ENCODE data around the gene SERPINA5.
"Not testable (repeated sequence)": the region's sequence is repeated elsewhere in the genome, so short reads cannot be mapped to it uniquely, and the experiment has no call there.

SERPINA5 gene

DNA sequence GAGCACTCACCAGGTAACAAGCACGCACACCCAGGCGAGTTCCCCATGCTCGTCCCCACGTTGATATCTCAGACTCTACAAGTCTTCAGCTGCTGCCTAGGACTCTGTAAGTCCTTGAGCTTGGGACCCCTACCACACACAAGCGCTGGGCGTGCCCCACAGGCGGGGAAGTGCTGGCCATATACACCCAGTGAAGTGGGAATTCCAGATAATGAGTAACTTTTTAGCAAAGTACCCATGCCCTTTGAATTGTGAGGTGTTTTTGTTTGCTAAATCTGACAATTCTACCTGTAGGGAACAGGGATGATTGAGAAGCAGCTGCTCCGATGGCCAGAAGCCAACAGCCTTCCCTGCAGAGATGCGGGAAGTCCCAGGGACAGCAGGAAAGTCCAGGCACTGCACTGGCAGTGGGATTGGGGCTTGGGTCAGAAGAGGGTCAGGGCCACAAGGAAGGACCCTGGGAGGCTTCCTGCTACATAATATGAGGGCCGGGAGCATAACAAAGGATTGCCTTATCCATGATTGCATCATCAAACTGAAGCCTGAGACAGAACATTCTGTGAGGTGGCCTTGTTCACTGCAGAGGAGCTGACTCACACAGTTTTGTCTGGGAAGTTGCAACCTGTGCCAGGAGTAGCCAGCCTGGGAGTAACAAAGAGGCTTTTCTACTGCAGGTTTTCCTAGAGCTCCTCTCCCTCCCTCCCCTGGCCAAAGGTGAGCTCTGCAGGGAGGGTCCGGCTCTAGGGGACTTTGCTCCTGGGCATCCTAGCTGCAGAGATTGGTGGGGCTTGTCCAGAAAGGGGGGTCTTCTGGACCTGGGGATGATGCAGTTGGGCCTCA lies 17.8 kb downstream of the SERPINA5 start:
- DNase-seq (ENCODE audit: low spot score) = peak; percentile 23

DNA sequence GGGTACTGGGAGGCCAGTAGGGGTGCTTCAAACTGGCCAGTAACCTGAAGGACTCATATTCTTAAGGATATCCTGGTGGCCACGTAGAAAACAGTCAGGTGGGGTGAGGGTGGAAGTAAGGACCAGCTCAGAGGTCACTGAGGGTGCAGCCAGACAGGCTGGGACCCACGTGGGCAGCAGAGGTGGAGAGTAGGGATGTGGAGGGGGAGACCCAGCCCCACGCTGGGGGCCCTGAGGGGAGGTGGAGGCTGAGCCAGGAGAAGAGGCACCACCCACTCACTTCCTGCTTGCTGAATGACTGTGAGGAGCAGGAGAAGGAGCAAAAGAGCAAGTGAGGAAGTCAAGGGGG lies 18.4 kb downstream of the SERPINA5 start:
- no peak for DNase-seq (ENCODE audit: low spot score)

DNA sequence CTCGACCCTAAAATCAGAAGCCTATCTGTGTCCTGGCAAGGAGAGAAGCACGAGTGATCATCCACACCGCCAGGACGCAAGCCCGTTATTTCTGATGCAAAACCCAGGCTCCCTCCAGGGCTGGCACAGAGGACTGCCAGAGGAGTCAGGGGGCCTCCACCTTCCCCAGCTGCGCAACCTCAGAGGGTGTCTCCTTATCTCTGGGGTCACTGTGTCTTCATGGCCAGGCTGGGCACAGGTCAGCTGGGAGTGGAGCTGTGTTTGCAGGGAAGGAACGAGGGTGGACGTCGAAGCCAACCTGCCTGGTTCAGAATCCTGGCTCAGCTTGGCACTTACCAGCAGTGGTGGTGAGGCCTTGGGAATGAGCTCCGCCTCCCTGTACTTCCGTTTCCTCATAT lies 18.9 kb downstream of the SERPINA5 start:
- no peak for DNase-seq (ENCODE audit: low spot score)

DNA sequence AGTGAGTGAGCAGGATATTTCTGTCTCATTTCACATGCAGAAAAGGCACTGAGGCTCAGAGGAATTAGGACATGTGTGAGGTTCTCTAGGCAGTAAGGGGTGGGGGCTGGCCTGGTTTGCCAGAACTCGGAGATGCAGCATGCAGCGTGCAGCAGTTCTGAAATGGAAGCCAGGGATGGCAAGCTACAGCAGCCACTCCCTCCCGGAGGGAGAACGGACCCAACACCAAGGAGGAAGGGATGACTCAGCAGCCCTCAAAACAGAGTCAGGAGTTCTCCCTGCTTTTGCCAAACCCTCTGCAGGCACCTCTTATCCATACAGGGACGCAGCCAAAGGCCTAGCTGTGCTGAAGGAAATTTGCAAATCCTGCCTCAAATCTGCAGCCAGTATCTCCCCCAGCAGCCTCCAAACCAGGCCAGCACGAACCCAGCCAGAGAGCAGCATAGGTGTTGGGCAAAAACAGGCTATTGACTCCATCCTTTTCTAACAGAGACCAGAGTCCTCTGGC lies 20.7 kb downstream of the SERPINA5 start:
- DNase-seq (ENCODE audit: low spot score) = no peak

DNA sequence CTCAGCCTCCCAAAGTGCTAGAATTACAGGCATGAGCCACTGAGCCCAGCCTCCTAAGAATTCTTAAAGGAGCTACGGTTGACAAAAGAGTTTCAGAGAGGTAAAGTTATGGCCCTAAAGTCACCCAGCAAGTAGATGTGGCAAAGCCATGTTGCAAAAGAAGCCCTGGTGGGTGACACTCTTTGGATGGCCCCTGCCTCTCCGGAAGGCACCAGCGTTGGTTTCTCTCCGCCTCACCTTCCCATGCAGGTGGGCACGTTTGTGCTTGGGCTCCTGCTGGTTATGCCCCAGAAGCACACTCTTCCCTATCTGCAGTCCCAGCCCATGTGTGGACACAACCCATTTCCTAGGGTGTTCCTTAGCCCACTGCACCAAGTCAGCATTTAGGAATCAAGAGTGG lies 21.5 kb downstream of the SERPINA5 start:
- DNase-seq (ENCODE audit: low spot score) = no peak

DNA sequence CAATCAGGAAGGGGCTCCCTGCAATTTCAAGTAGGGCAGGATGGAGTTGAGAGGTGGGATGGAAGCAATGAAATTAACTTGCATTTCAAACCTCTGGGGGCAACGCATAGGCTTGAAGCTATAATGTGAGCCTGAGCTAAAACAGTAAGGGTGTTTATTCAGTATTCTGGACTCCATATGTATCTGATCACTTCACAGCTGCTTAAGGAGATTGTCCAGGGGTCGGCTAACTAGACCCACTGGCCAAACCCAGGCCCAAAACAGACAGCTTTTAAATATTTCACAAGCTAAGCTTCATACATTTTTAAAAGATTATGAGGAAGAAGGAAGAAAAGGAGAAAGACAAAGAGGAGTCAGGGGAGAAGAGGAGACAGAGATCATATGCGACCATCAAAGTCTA lies 24.1 kb downstream of the SERPINA5 start:
- no peak for DNase-seq (ENCODE audit: low spot score)

DNA sequence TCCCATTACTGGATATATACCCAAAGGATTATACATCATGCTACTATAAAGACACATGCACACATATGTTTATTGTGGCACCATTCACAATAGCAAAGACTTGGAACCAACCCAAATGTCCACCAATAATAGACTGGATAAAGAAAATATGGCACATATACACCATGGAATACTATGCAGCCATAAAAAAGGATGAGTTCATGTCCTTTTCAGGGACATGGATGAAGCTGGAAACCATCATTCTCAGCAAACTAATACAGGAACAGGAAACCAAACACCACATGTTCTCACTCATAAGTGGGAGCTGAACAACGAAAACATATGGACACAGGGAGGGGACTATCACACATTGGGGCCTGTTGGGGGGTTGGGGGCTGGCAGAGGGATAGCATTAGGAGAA lies 27.7 kb downstream of the SERPINA5 start:
- DNase-seq (ENCODE audit: low spot score) = not testable (repeated sequence)

DNA sequence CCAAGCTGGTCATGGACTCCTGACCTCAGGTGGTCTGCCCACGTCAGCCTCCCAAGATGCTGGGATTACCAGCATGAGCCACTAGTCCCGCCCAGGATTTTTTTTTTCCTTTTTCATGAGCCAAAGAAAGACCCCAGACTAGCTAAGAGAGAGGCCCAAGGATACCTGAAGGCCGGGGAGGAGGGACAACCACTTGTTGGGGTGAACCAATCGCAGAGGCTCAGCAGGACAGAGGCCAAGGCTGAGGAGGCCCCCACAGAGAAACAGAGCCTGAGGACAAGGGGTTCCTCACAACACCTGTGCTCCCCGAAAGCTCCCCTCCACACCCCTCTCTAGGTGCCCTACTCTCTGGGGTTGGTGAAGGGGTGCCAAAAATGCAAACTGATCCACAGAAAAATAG lies 30.0 kb downstream of the SERPINA5 start:
- DNase-seq (ENCODE audit: low spot score) = no peak

DNA sequence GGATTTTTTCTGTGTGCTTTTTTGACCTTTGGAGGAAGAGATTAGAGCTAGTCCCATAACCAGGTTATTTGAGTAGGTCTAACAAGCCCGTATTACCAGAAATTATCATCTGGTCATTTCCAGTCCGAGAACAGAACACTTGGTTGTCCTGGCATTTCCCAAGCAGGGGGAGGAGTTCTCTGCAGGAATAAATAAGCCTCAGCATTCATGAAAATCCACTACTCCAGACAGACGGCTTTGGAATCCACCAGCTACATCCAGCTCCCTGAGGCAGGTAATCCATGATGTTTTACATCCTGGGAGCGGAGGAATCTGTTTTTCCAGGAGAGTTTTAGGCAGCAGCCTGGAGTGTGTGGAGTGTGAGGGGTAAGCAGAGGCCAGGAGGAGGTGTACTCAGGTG lies 30.9 kb downstream of the SERPINA5 start, which contains the start of gene SERPINA3:
Gene SERPINA3 (plus strand): TSS at position 218 of the 400 bp plus-strand sequence. CDS start 2,051 bp downstream, outside the sequence.
- no peak for DNase-seq (ENCODE audit: low spot score)

DNA sequence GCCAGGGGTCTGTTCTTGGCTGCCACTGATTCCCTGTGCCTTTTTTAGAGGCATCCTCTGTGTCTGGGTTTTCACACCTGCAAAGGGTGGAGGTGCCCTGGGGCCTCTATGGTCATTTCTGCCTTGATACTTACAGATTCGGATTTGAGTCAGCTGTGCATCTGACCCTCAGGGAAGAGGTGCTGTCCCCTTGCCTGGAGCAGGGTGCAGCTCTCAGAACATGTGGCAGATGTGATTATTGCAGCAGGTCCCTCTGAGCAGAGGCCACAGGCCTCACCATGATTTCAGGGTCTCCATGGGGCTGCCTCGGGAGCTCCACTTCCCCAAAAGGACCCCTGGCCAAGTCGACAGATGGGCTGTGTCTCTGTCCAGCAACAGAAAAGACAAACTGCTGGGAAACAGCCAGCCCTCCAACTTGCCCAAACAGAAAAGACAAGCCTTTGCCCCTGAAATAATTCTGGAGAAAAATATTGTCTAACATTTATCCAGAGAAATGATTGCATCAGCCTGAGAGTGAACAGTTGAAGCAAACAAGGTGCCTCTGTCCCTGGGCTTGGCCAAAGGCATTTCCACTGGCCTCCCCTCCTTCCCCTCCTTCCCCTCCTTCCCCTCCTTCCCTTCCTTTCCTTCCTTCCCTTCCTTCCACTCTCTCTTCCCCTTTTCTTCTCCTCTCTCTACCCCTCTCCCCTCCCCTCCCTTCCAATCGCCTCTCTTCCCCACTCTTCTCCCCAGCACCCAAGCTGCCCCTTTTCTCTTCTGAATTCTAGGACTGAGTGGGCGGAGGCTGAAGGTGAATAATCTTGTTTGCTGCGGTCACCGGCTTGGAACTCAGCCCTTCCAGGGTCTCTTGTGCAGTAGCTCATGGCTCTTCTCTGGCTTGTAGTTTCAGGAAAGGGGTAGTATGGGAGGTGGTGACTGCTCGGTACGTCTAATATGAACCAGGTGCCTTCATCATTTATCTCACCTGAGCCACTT lies 31.6 kb downstream of the SERPINA5 start:
- no peak for DNase-seq (ENCODE audit: low spot score)

DNA sequence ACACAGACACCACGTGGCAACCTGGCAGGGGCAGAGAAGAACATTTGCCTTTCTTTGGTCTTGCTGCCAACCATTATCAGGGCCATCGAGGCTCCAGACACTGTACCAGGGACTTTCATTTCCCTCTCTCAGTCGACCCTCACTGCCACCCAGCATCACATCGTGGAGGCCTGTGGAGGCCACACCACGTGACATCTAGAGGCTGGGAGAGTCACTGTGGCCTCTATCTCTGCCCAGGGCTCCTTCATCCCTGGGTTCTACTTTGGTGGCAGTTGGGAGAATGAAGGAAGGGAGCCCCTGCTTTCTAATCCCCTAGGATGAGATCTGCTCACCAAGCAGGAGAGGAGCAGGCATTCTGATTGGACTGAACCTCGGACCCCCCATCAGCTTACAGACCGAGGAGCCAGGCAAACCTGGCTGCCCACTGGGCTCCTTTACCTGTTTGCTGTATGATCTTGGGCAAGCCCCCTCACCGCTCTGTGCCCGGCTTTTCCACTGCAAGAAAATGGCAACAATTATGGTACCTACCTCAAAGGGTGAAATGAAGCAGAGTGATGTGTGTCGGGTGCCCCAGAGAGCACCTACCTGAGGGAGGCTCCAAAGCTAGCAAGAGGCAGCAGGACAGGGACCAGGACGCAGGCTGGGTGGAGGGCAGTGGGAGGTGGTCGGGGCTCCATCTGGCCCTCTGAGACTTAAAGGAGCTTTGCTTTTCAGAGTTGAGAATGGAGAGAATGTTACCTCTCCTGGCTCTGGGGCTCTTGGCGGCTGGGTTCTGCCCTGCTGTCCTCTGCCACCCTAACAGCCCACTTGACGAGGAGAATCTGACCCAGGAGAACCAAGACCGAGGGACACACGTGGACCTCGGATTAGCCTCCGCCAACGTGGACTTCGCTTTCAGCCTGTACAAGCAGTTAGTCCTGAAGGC lies 32.8 kb downstream of the SERPINA5 start:
- DNase-seq (ENCODE audit: low spot score) = no peak

DNA sequence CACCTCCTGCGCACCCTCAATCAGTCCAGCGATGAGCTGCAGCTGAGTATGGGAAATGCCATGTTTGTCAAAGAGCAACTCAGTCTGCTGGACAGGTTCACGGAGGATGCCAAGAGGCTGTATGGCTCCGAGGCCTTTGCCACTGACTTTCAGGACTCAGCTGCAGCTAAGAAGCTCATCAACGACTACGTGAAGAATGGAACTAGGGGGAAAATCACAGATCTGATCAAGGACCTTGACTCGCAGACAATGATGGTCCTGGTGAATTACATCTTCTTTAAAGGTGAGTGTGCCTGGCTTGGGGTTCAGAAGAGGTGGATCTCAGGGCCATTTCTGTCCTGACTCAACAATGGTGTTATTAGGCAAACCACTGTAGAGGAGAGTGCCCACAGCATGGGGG lies 33.6 kb downstream of the SERPINA5 start:
- DNase-seq (ENCODE audit: low spot score) = no peak

DNA sequence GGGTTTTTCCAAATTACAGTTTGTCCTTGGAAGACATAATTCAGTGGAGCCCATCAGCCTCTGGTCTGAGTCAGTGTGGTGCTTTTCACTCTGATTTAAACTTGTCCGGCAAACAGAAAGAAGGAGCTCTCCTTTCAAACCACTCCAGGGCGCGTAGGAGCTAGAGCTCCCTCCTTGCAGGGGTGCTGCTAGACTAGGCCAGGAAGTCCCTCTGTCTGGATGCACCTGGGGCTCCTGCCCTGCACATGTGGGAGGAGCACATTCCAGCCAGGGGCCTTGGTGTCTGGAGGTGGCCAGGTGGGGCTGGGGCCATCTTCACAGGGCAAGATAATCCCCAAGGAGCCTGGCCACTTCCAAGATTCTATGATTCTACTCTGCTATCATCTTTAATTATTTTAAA lies 34.0 kb downstream of the SERPINA5 start:
- DNase-seq (ENCODE audit: low spot score) = no peak

DNA sequence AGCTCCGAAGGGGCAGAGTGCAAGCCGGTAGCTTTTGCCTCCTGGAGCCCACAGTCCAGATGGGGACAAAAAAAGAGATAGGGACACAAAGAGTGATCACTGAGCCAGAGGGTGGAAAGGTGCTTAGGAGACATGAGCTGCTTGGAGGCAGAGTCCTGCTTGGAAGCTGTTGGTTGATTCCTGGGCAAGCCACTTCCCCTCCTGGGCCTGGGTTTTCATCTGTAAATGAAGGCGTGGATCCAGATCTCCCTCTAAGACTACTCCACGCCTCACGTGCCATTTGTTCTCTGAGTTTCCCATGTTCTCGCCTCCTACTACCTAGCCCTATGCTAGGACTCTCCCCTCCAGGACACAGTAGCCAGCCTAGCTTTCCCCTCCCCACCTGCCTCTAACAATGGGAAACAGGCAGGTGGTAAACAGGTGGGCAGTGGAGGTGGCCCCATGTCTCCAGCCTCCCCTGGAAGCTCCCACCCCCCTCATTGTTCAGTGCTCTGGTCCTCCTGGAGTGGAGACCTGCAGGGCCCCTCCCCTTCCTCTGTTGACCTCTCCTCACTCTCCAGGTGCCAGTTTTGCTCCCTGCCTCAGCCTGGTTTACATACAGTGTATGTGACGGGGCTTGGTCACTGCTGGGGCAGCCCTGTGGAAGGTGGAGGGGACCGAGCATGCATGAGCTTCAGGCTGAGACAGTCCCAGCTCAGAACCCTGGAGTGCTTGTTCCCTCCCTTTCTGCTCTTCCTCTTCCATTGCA lies 34.8 kb downstream of the SERPINA5 start:
- DNase-seq (ENCODE audit: low spot score) = no peak

DNA sequence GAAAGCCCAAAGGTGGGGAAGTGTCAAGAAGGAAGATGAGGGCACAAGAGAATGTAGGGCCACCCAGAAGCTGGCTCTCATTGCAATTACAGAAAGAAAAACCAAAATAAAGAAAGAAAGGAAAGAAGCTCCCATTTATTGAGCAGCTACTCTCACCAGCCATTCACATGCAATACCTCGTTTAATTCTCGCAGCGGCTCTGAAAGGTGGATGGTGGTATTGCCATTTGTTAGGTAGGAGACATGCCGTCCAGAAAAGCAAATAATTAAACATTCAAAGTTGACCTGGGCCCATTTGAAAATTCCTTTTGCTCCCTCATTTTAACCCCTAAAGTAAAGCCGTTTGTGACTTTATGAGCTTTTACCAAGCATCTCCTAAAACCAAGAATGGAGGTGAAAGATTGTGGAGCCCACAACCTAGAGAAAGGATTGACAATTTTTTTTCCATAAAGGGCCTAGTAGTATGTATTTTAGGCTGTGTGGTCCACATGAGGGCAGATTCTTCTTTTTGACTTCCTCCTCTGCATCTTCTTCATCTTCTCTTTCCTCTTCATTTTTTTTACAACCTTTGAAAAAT lies 36.2 kb downstream of the SERPINA5 start:
- DNase-seq (ENCODE audit: low spot score) = no peak

DNA sequence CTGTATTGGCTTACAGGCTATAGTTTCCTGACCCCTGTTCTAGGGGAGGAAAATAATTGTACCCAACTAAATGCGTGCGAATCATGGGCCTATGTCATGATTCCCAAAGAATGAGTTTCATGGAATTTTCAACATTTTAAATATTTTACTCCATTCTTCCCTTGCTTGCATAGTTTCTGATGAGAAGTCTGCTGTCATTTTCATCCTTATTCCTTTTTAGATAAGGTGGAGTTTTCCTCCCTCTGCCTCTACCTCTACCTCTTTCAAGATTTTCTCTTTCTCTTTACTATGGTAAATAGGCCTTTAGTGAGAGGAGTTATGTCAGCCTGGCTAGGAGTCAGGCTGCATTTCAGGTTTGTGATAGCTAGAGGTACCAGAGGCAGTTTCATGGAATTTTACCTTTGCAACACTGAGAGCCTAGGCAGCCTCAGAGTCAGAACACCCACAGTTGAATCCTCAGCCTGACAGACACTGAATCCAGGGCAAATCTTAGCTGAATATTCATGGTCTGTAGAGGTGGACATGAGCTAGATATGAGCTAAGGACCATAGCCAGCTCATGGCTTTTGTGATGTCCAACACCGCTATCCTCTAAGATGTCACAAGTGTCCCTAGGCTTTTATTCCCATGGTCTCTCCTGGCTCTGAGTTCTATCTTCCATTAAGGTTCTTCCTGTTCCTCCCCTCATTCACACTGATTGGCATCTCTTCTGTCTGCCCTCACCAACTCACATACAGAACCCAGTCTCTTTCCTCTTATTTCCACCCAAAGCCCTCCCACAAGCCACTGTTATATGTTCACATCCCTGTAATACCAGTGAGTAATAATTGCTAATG lies 37.0 kb downstream of the SERPINA5 start:
- no peak for DNase-seq (ENCODE audit: low spot score)

DNA sequence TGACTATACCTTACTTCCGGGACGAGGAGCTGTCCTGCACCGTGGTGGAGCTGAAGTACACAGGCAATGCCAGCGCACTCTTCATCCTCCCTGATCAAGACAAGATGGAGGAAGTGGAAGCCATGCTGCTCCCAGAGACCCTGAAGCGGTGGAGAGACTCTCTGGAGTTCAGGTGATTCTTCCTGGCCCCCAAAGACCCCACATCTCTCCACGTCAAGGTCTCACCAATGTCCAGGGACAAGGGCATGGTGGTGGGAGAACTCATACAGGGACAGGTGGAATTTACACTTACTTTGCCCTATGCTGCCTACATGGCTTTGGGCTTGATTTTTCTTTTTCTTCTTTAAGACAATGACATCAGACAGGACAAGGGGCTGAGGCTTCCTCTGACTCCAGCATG lies 38.1 kb downstream of the SERPINA5 start:
- no peak for DNase-seq (ENCODE audit: low spot score)

DNA sequence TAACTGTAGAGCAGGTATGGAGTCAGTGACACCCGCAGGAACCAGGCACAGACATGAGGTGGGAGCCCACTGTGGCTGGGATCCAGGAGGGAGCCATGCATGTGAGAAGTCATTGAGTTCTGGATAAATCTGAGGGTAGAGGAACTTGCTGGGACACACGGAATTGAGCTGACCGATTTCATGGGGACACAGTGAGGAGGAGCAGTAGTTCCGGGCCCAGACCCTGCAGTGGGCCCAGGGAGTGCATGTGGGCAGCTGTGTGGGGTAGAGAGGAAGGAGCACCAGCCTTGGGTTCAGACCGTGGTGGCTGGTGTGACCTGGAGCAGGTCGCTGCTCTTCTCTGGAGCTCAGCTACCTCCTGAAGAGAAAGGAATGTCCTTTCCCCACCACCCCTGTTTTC lies 39.4 kb downstream of the SERPINA5 start:
- no peak for DNase-seq (ENCODE audit: low spot score)

DNA sequence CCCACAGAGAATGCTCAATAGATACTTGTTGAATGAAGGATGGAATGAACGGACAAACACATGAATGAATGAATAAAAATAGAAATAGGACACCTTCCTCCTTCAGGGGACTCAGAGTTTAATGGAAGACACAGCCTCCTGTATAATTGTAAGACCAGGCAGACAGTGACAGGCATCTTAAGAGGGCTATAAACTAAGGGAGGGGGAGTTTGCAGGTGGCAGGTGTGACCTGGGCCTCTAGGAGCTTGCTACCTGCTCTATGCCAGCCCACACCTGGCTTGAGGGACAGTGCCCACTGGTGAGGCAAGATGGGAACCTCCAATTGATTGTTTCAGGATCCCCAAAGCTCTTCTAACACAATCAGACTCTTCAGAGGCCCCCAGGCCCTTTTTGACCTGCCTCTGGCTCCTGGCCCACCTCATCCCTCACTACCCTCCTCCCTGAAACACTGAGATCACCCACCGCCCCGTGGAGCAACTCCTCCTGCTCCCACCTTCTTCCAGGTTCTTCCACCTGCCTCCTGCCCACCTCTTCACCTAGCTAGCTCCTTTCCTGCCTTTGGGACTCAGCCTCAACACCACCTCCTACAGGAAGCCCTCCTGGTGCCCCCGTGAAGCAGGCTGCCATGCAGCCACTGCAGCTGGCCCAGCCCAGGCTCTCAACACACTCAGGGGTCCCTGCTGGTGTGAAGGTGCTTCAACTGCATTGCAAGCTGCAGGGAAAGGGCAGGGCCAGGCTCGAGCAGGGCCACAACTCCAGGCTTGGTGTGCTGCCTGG lies 40.3 kb downstream of the SERPINA5 start:
- DNase-seq (ENCODE audit: low spot score) = no peak

Measured in HuH-7.5 (cell line).